ENCODE measurements around the gene CYP1B1.

The CYP1B1 gene

GRCh38 chr2:38095079-38095995 lies 19.4 kb upstream of the CYP1B1 start:
- no peaks in the 10 kb centered on the region for H4K20me1 ChIP-seq (ENCODE audit: insufficient read depth)
- H3K79me2 ChIP-seq (ENCODE audit: insufficient read depth, low read depth): no peaks in the 10 kb centered on the region
- H3K4me3 ChIP-seq (IDR thresholded peaks at IDR 0.05; ENCODE audit: insufficient read depth, low read depth, low read length): no peak overlapping the region
- no peaks in the 10 kb centered on the region for H3K27me3 ChIP-seq (ENCODE audit: insufficient read depth, low read depth)
- H3K4me1 ChIP-seq (ENCODE audit: low read depth, poor library complexity, severe bottlenecking): no peaks in the 10 kb centered on the region
- no peak overlapping the region for H3K4me2 ChIP-seq
- H3K9ac ChIP-seq: no peak overlapping the region
- TF ChIP-seq, protein P1, sequence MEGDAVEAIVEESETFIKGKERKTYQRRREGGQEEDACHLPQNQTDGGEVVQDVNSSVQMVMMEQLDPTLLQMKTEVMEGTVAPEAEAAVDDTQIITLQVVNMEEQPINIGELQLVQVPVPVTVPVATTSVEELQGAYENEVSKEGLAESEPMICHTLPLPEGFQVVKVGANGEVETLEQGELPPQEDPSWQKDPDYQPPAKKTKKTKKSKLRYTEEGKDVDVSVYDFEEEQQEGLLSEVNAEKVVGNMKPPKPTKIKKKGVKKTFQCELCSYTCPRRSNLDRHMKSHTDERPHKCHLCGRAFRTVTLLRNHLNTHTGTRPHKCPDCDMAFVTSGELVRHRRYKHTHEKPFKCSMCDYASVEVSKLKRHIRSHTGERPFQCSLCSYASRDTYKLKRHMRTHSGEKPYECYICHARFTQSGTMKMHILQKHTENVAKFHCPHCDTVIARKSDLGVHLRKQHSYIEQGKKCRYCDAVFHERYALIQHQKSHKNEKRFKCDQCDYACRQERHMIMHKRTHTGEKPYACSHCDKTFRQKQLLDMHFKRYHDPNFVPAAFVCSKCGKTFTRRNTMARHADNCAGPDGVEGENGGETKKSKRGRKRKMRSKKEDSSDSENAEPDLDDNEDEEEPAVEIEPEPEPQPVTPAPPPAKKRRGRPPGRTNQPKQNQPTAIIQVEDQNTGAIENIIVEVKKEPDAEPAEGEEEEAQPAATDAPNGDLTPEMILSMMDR (conservative IDR thresholded peaks at IDR 0.05; ENCODE audit: low read depth, low read length): no peak
- no peak overlapping the region for H2AFZ ChIP-seq (ENCODE audit: low read depth)
- H3K27ac ChIP-seq: no peak overlapping the region
- no peaks in the 10 kb centered on the region for H3K36me3 ChIP-seq (ENCODE audit: insufficient read depth)

- Histone ChIP-seq H3K27me3 (ENCODE audit: insufficient read depth, low read depth) (no peaks in the 10 kb centered on the region), H2AFZ (ENCODE audit: low read depth) (no peak overlapping the region)
Observed at GRCh38 chr2:38093527-38094165, 17.7 kb upstream of the CYP1B1 start.

GRCh38 chr2:38092196-38092902 lies 16.4 kb upstream of the CYP1B1 start:
- no peak overlapping the region for H3K9ac ChIP-seq
- H3K27me3 ChIP-seq (ENCODE audit: insufficient read depth, low read depth): no peaks in the 10 kb centered on the region
- H4K20me1 ChIP-seq (ENCODE audit: insufficient read depth): no peaks in the 10 kb centered on the region
- H3K36me3 ChIP-seq (ENCODE audit: insufficient read depth): no peaks in the 10 kb centered on the region
- no peak overlapping the region for H3K4me3 ChIP-seq (IDR thresholded peaks at IDR 0.05; ENCODE audit: insufficient read depth, low read depth, low read length)
- no peak overlapping the region for H2AFZ ChIP-seq (ENCODE audit: low read depth)
- H3K4me1 ChIP-seq (ENCODE audit: low read depth, poor library complexity, severe bottlenecking): no peaks in the 10 kb centered on the region
- H3K27ac ChIP-seq: no peak overlapping the region
- TF ChIP-seq, protein P1 (conservative IDR thresholded peaks at IDR 0.05; ENCODE audit: low read depth, low read length): no peak
- no peaks in the 10 kb centered on the region for H3K79me2 ChIP-seq (ENCODE audit: insufficient read depth, low read depth)
- H3K4me2 ChIP-seq: no peak overlapping the region

More at GRCh38 chr2:38093527-38094165, 17.7 kb upstream of the CYP1B1 start:
- no peak overlapping the region for H3K4me3 ChIP-seq (IDR thresholded peaks at IDR 0.05; ENCODE audit: insufficient read depth, low read depth, low read length)
- no peaks in the 10 kb centered on the region for H3K79me2 ChIP-seq (ENCODE audit: insufficient read depth, low read depth)
- H3K27ac ChIP-seq: no peak overlapping the region
- TF ChIP-seq, protein P1 (conservative IDR thresholded peaks at IDR 0.05; ENCODE audit: low read depth, low read length): no peak
- no peak overlapping the region for H3K9ac ChIP-seq
- no peaks in the 10 kb centered on the region for H3K4me1 ChIP-seq (ENCODE audit: low read depth, poor library complexity, severe bottlenecking)
- no peak overlapping the region for H3K4me2 ChIP-seq
- no peaks in the 10 kb centered on the region for H3K36me3 ChIP-seq (ENCODE audit: insufficient read depth)
- H4K20me1 ChIP-seq (ENCODE audit: insufficient read depth): no peaks in the 10 kb centered on the region

- Histone ChIP-seq H3K9ac (no peak overlapping the region), H3K27me3 (ENCODE audit: insufficient read depth, low read depth) (no peaks in the 10 kb centered on the region), H4K20me1 (ENCODE audit: insufficient read depth) (no peaks in the 10 kb centered on the region), H3K4me2 (no peak overlapping the region), H3K4me1 (ENCODE audit: low read depth, poor library complexity, severe bottlenecking) (no peaks in the 10 kb centered on the region), H3K4me3 (IDR thresholded peaks at IDR 0.05; ENCODE audit: insufficient read depth, low read depth, low read length) (no peak overlapping the region), H3K79me2 (ENCODE audit: insufficient read depth, low read depth) (no peaks in the 10 kb centered on the region), H3K27ac (no peak overlapping the region), H2AFZ (ENCODE audit: low read depth) (no peak overlapping the region), H3K36me3 (ENCODE audit: insufficient read depth) (no peaks in the 10 kb centered on the region)
- TF ChIP-seq, protein P1 (conservative IDR thresholded peaks at IDR 0.05; ENCODE audit: low read depth, low read length): no peak
Observed at GRCh38 chr2:38091760-38092159, 15.8 kb upstream of the CYP1B1 start.
